HFFc6 (cell line): ENCODE results near the gene HOMER2. TPM values are rescaled to one million over a fixed set of nuclear protein-coding genes. Genes with fewer than 3 reads are reported as not detected.
A peak's percentile ranks its signal among the peaks of the same experiment; 100 is the strongest.

ENCODE experiments used
- DNase-seq: peaks from one replicate; pipeline ENCODE4 v3.0.0-alpha.2; 2018
- H3K27ac Mint-ChIP-seq: 2 replicates; pipeline ENCODE4 v1.8.0; 2020; ENCODE audit warnings: mild to moderate bottlenecking, mixed read lengths
- H3K27me3 Mint-ChIP-seq: 2 replicates; pipeline ENCODE4 v1.8.0; 2021; ENCODE audit warnings: mild to moderate bottlenecking, moderate library complexity, mixed read lengths; ENCODE audit not compliant: insufficient read depth
- H3K36me3 Mint-ChIP-seq: 2 replicates; pipeline ENCODE4 v1.8.0; 2021; ENCODE audit warnings: low read depth, mixed read lengths
- H3K4me1 Mint-ChIP-seq: 2 replicates; pipeline ENCODE4 v1.8.0; 2020; ENCODE audit warnings: low read depth, mixed read lengths
- H3K4me3 Mint-ChIP-seq: 2 replicates; pipeline ENCODE4 v1.8.0; 2020; ENCODE audit warnings: mild to moderate bottlenecking, moderate library complexity, mixed read lengths
- H3K9me3 Mint-ChIP-seq: 2 replicates; pipeline ENCODE4 v1.8.0; 2020; ENCODE audit warnings: mild to moderate bottlenecking, mixed read lengths
- CTCF ChIP-seq: fragments of 200-600 bp; sonication (generic); IDR thresholded peaks from 2 replicates; pipeline ENCODE4 v1.5.0; 2021; ENCODE audit warnings: antibody characterized with exemption, mild to moderate bottlenecking
- total RNA-seq, 6 experiments: library from RNA; stranded (reverse); fragmentation: NEBNext Ultra II Directional; extraction: Animal tissue kit (Norgen Biotek cat#: 25700); gene quantifications; 2 replicates in 1 of 6; 3 replicates in 5 of 6; pipeline ENCODE4 v1.2.3, GENCODE V29; 2021

HOMER2 gene
- total RNA-seq, 6 experiments from 2014 or later: 0.19 to 1.4 (median 0.86) TPM

- peaks cover 1% of the 10 kb centered on the region; the same call in 1 of the 2 replicates for H3K27me3 Mint-ChIP-seq
- no peak overlapping the region for H3K27ac Mint-ChIP-seq
- peaks cover 15% of the 10 kb centered on the region for H3K4me1 Mint-ChIP-seq
- H3K9me3 Mint-ChIP-seq: no peaks in the 10 kb centered on the region
- no peaks in the 10 kb centered on the region; the same call in 1 of the 2 replicates for H3K36me3 Mint-ChIP-seq
- H3K4me3 Mint-ChIP-seq: no peak overlapping the region
- no peak for DNase-seq
- TF ChIP-seq CTCF: no peak
Measured at GRCh38 chr15:82995076-82995475, 42.6 kb upstream of the HOMER2 start.

GRCh38 chr15:82993144-82993543, 40.6 kb upstream of the HOMER2 start:
- peaks cover 6% of the 10 kb centered on the region; the same call in 1 of the 2 replicates for H3K4me1 Mint-ChIP-seq
- DNase-seq: no peak
- no peak for TF ChIP-seq CTCF
- H3K4me3 Mint-ChIP-seq: no peak overlapping the region
- no peaks in the 10 kb centered on the region for H3K9me3 Mint-ChIP-seq
- H3K27ac Mint-ChIP-seq: no peak overlapping the region
- H3K27me3 Mint-ChIP-seq: peaks cover 1% of the 10 kb centered on the region; the same call in 1 of the 2 replicates
- H3K36me3 Mint-ChIP-seq: peaks cover 5% of the 10 kb centered on the region; the same call in 1 of the 2 replicates

- no peaks in the 10 kb centered on the region for H3K9me3 Mint-ChIP-seq
- H3K27me3 Mint-ChIP-seq: peaks cover 1% of the 10 kb centered on the region; the same call in 1 of the 2 replicates
- no peak overlapping the region for H3K4me3 Mint-ChIP-seq
- H3K4me1 Mint-ChIP-seq: peaks cover 7% of the 10 kb centered on the region
- H3K36me3 Mint-ChIP-seq: peaks cover 7% of the 10 kb centered on the region; the same call in 1 of the 2 replicates
- no peak for DNase-seq
- no peak for TF ChIP-seq CTCF
- H3K27ac Mint-ChIP-seq: no peak overlapping the region
Measured at GRCh38 chr15:82992436-82992998, 40.0 kb upstream of the HOMER2 start.

GRCh38 chr15:82986442-82986780, 33.9 kb upstream of the HOMER2 start:
- Mint-ChIP-seq H3K36me3 (peaks cover 27% of the 10 kb centered on the region), H3K27ac (peak overlapping the region; percentile 90), H3K4me1 (peaks cover 27% of the 10 kb centered on the region), H3K27me3 (peaks cover 1% of the 10 kb centered on the region; the same call in 1 of the 2 replicates), H3K9me3 (peaks cover 4% of the 10 kb centered on the region; the same call in 1 of the 2 replicates), H3K4me3 (peak overlapping the region; percentile 99)
- TF ChIP-seq CTCF: no peak
- DNase-seq: no peak

GRCh38 chr15:82985688-82986441, 33.3 kb upstream of the HOMER2 start, which contains the start of gene RAMAC:
Gene RAMAC (plus strand): TSS chr15:82986210. CDS start chr15:82989019, 2,809 bp downstream.
- peak within 1 kb of the TSS; percentile 99 for H3K4me3 Mint-ChIP-seq
- H3K4me1 Mint-ChIP-seq: peaks cover 27% of the 10 kb centered on the region
- TF ChIP-seq CTCF: no peak
- H3K36me3 Mint-ChIP-seq: peaks cover 27% of the 10 kb centered on the region
- H3K27ac Mint-ChIP-seq: peak within 1 kb of the TSS; percentile 90
- DNase-seq: peak; percentile 94
- H3K9me3 Mint-ChIP-seq: peaks cover 4% of the 10 kb centered on the region; the same call in 1 of the 2 replicates
- no peaks in the 10 kb centered on the region; the same call in 1 of the 2 replicates for H3K27me3 Mint-ChIP-seq
